RCC 7860 (cell line): ENCODE measurements around the gene CCDC97.

Experiments
- DNase-seq: peaks from one replicate; pipeline ENCODE4 v3.0.0-alpha.2; 2015; ENCODE audit warnings: low spot score
- FAIRE-seq: peaks from 2 replicates; lab custom pipeline; 2012; peaks lifted over from hg19 to GRCh38; lab: Jason Lieb, UNC

Gene CCDC97

GRCh38 chr19:41318696-41319499 is 8.9 kb downstream of the CCDC97 start:
- FAIRE-seq (no peak), DNase-seq (no peak)

- no peak for DNase-seq
- no peak for FAIRE-seq
Measured at GRCh38 chr19:41319500-41320184, 9.7 kb downstream of the CCDC97 start.

- DNase-seq (no peak), FAIRE-seq (no peak)
Measured at GRCh38 chr19:41320185-41320518, 10.2 kb downstream of the CCDC97 start.

- no peak for DNase-seq
- FAIRE-seq, result no peak
Measured at GRCh38 chr19:41320568-41320967, 10.6 kb downstream of the CCDC97 start.

- FAIRE-seq (no peak), DNase-seq (no peak)
Measured at GRCh38 chr19:41321204-41321599, 11.2 kb downstream of the CCDC97 start.

- peak; percentile 51 for DNase-seq
- peak; percentile 81 for FAIRE-seq
Measured at GRCh38 chr19:41321600-41322270, 11.8 kb downstream of the CCDC97 start.

GRCh38 chr19:41322451-41322850 is 12.5 kb downstream of the CCDC97 start:
- DNase-seq, result no peak
- no peak for FAIRE-seq

- DNase-seq (no peak), FAIRE-seq (no peak)
Measured at GRCh38 chr19:41323023-41323422, 13.1 kb downstream of the CCDC97 start.

- DNase-seq (peak; percentile 76), FAIRE-seq (peak; percentile 78)
Measured at GRCh38 chr19:41323430-41324125, 13.6 kb downstream of the CCDC97 start.

- FAIRE-seq (no peak), DNase-seq (no peak)
Measured at GRCh38 chr19:41324231-41324702, 14.3 kb downstream of the CCDC97 start.

- FAIRE-seq (peak; percentile 36), DNase-seq (peak; percentile 74)
Measured at GRCh38 chr19:41324921-41325639, 15.1 kb downstream of the CCDC97 start.

- FAIRE-seq, result no peak
- DNase-seq, result no peak
Measured at GRCh38 chr19:41325640-41325946, 15.6 kb downstream of the CCDC97 start.

- peak; percentile 75 for DNase-seq
- FAIRE-seq, result no peak
Measured at GRCh38 chr19:41325947-41326706, 16.2 kb downstream of the CCDC97 start.

- FAIRE-seq, result no peak
- DNase-seq, result no peak
Measured at GRCh38 chr19:41327076-41327575, 17.2 kb downstream of the CCDC97 start.

- DNase-seq (peak; percentile 72), FAIRE-seq (peak; percentile 46)
Measured at GRCh38 chr19:41327576-41328156, 17.7 kb downstream of the CCDC97 start.

- FAIRE-seq (no peak), DNase-seq (no peak)
Measured at GRCh38 chr19:41328157-41328841, 18.3 kb downstream of the CCDC97 start.

GRCh38 chr19:41328842-41329225 is 18.9 kb downstream of the CCDC97 start:
- no peak for FAIRE-seq
- no peak for DNase-seq

- DNase-seq, result no peak
- no peak for FAIRE-seq
Measured at GRCh38 chr19:41330481-41330880, 20.5 kb downstream of the CCDC97 start.
